ENCODE measurements around the gene CACNA1C. TPM values are rescaled to one million over a fixed set of nuclear protein-coding genes. Genes with fewer than 3 reads are reported as not detected.

The CACNA1C gene
- total RNA-seq, 1 donor from 2014 or later = 7.3 TPM

- no peaks in the 10 kb centered on the region for H3K9me3 ChIP-seq (ENCODE audit: control insufficient read depth in 3 of 3, low read length in 3 of 3)
- H3K36me3 ChIP-seq (ENCODE audit: control insufficient read depth in 3 of 3, insufficient read depth in 3 of 3, low read length in 3 of 3) = no peaks in the 10 kb centered on the region
- peaks cover 13 to 29% (median 19%) of the 10 kb centered on the region in 3 donors for H3K4me1 ChIP-seq (ENCODE audit: control insufficient read depth in 3 of 3, insufficient read depth in 3 of 3, low read length in 3 of 3)
- H3K27ac ChIP-seq (ENCODE audit: low read depth, low read length) = no peak overlapping the region
- no peak overlapping the region for H3K4me3 ChIP-seq (ENCODE audit: low read length in 3 of 3)
- H3K27me3 ChIP-seq (ENCODE audit: control insufficient read depth in 3 of 3, insufficient read depth in 3 of 3, low read length in 3 of 3) = peaks cover 11 to 22% (median 17%) of the 10 kb centered on the region in 3 donors
- no peak overlapping the region for H3K9ac ChIP-seq (ENCODE audit: low read depth in 1 of 3, low read length in 3 of 3)
Observed at GRCh38 chr12:2492236-2492635, 439.4 kb downstream of the CACNA1C start.

GRCh38 chr12:2493086-2493485, 440.3 kb downstream of the CACNA1C start:
- Histone ChIP-seq H3K9me3 (ENCODE audit: control insufficient read depth in 3 of 3, low read length in 3 of 3) (no peaks in the 10 kb centered on the region), H3K27ac (ENCODE audit: low read depth, low read length) (no peak overlapping the region), H3K4me3 (ENCODE audit: low read length in 3 of 3) (no peak overlapping the region), H3K9ac (ENCODE audit: low read depth in 1 of 3, low read length in 3 of 3) (no peak overlapping the region), H3K4me1 (ENCODE audit: control insufficient read depth in 3 of 3, insufficient read depth in 3 of 3, low read length in 3 of 3) (peaks cover 13 to 31% (median 19%) of the 10 kb centered on the region in 3 donors), H3K36me3 (ENCODE audit: control insufficient read depth in 3 of 3, insufficient read depth in 3 of 3, low read length in 3 of 3) (no peaks in the 10 kb centered on the region), H3K27me3 (ENCODE audit: control insufficient read depth in 3 of 3, insufficient read depth in 3 of 3, low read length in 3 of 3) (peaks cover 11 to 22% (median 16%) of the 10 kb centered on the region in 3 donors)

- Histone ChIP-seq H3K4me3 (ENCODE audit: low read length in 3 of 3) (peak overlapping the region in 1 of 3 donors; percentile 19), H3K36me3 (ENCODE audit: control insufficient read depth in 3 of 3, insufficient read depth in 3 of 3, low read length in 3 of 3) (no peaks in the 10 kb centered on the region), H3K9ac (ENCODE audit: low read depth in 1 of 3, low read length in 3 of 3) (no peak overlapping the region), H3K9me3 (ENCODE audit: control insufficient read depth in 3 of 3, low read length in 3 of 3) (no peaks in the 10 kb centered on the region), H3K27me3 (ENCODE audit: control insufficient read depth in 3 of 3, insufficient read depth in 3 of 3, low read length in 3 of 3) (peaks cover 7 to 19% (median 16%) of the 10 kb centered on the region in 3 donors), H3K27ac (ENCODE audit: low read depth, low read length) (peak overlapping the region; percentile 67), H3K4me1 (ENCODE audit: control insufficient read depth in 3 of 3, insufficient read depth in 3 of 3, low read length in 3 of 3) (peaks cover 13 to 31% (median 19%) of the 10 kb centered on the region in 3 donors)
Observed at GRCh38 chr12:2494486-2495192, 441.9 kb downstream of the CACNA1C start.

- no peak overlapping the region for H3K4me3 ChIP-seq (ENCODE audit: low read length in 3 of 3)
- H3K36me3 ChIP-seq (ENCODE audit: control insufficient read depth in 3 of 3, insufficient read depth in 3 of 3, low read length in 3 of 3) = no peaks in the 10 kb centered on the region
- peak overlapping the region; percentile 67 for H3K27ac ChIP-seq (ENCODE audit: low read depth, low read length)
- peaks cover 13 to 31% (median 19%) of the 10 kb centered on the region in 3 donors for H3K4me1 ChIP-seq (ENCODE audit: control insufficient read depth in 3 of 3, insufficient read depth in 3 of 3, low read length in 3 of 3)
- H3K9ac ChIP-seq (ENCODE audit: low read depth in 1 of 3, low read length in 3 of 3) = no peak overlapping the region
- peaks cover 7 to 17% (median 16%) of the 10 kb centered on the region in 3 donors for H3K27me3 ChIP-seq (ENCODE audit: control insufficient read depth in 3 of 3, insufficient read depth in 3 of 3, low read length in 3 of 3)
- no peaks in the 10 kb centered on the region for H3K9me3 ChIP-seq (ENCODE audit: control insufficient read depth in 3 of 3, low read length in 3 of 3)
Observed at GRCh38 chr12:2495417-2496112, 442.8 kb downstream of the CACNA1C start.

GRCh38 chr12:2498964-2499500, 446.2 kb downstream of the CACNA1C start:
- H3K4me3 ChIP-seq (ENCODE audit: low read length in 3 of 3) = no peak overlapping the region
- H3K9ac ChIP-seq (ENCODE audit: low read depth in 1 of 3, low read length in 3 of 3) = no peak overlapping the region
- peaks cover 14 to 35% (median 26%) of the 10 kb centered on the region in 3 donors for H3K4me1 ChIP-seq (ENCODE audit: control insufficient read depth in 3 of 3, insufficient read depth in 3 of 3, low read length in 3 of 3)
- no peaks in the 10 kb centered on the region for H3K36me3 ChIP-seq (ENCODE audit: control insufficient read depth in 3 of 3, insufficient read depth in 3 of 3, low read length in 3 of 3)
- no peaks in the 10 kb centered on the region for H3K9me3 ChIP-seq (ENCODE audit: control insufficient read depth in 3 of 3, low read length in 3 of 3)
- no peak overlapping the region for H3K27ac ChIP-seq (ENCODE audit: low read depth, low read length)
- H3K27me3 ChIP-seq (ENCODE audit: control insufficient read depth in 3 of 3, insufficient read depth in 3 of 3, low read length in 3 of 3) = peaks cover 0 to 12% (median 2%) of the 10 kb centered on the region in 3 donors

GRCh38 chr12:2501464-2502191, 448.8 kb downstream of the CACNA1C start:
- Histone ChIP-seq H3K27ac (ENCODE audit: low read depth, low read length) (no peak overlapping the region), H3K4me3 (ENCODE audit: low read length in 3 of 3) (no peak overlapping the region), H3K36me3 (ENCODE audit: control insufficient read depth in 3 of 3, insufficient read depth in 3 of 3, low read length in 3 of 3) (no peaks in the 10 kb centered on the region), H3K27me3 (ENCODE audit: control insufficient read depth in 3 of 3, insufficient read depth in 3 of 3, low read length in 3 of 3) (peaks cover 0 to 10% (median 2%) of the 10 kb centered on the region in 3 donors), H3K9me3 (ENCODE audit: control insufficient read depth in 3 of 3, low read length in 3 of 3) (no peaks in the 10 kb centered on the region), H3K9ac (ENCODE audit: low read depth in 1 of 3, low read length in 3 of 3) (no peak overlapping the region), H3K4me1 (ENCODE audit: control insufficient read depth in 3 of 3, insufficient read depth in 3 of 3, low read length in 3 of 3) (peaks cover 4 to 16% (median 13%) of the 10 kb centered on the region in 3 donors)

- no peaks in the 10 kb centered on the region for H3K9me3 ChIP-seq (ENCODE audit: control insufficient read depth in 3 of 3, low read length in 3 of 3)
- H3K36me3 ChIP-seq (ENCODE audit: control insufficient read depth in 3 of 3, insufficient read depth in 3 of 3, low read length in 3 of 3) = no peaks in the 10 kb centered on the region
- peaks cover 0 to 10% (median 6%) of the 10 kb centered on the region in 3 donors for H3K27me3 ChIP-seq (ENCODE audit: control insufficient read depth in 3 of 3, insufficient read depth in 3 of 3, low read length in 3 of 3)
- no peak overlapping the region for H3K9ac ChIP-seq (ENCODE audit: low read depth in 1 of 3, low read length in 3 of 3)
- no peak overlapping the region for H3K27ac ChIP-seq (ENCODE audit: low read depth, low read length)
- peaks cover 0 to 13% (median 12%) of the 10 kb centered on the region in 3 donors for H3K4me1 ChIP-seq (ENCODE audit: control insufficient read depth in 3 of 3, insufficient read depth in 3 of 3, low read length in 3 of 3)
- H3K4me3 ChIP-seq (ENCODE audit: low read length in 3 of 3) = no peak overlapping the region
Observed at GRCh38 chr12:2503036-2503435, 450.2 kb downstream of the CACNA1C start.

GRCh38 chr12:2503762-2504161, 451.0 kb downstream of the CACNA1C start:
- Histone ChIP-seq H3K9ac (ENCODE audit: low read depth in 1 of 3, low read length in 3 of 3) (no peak overlapping the region), H3K27me3 (ENCODE audit: control insufficient read depth in 3 of 3, insufficient read depth in 3 of 3, low read length in 3 of 3) (peaks cover 0 to 7% (median 6%) of the 10 kb centered on the region in 3 donors), H3K36me3 (ENCODE audit: control insufficient read depth in 3 of 3, insufficient read depth in 3 of 3, low read length in 3 of 3) (no peaks in the 10 kb centered on the region), H3K9me3 (ENCODE audit: control insufficient read depth in 3 of 3, low read length in 3 of 3) (no peaks in the 10 kb centered on the region), H3K4me1 (ENCODE audit: control insufficient read depth in 3 of 3, insufficient read depth in 3 of 3, low read length in 3 of 3) (peaks cover 0 to 13% (median 12%) of the 10 kb centered on the region in 3 donors), H3K27ac (ENCODE audit: low read depth, low read length) (no peak overlapping the region), H3K4me3 (ENCODE audit: low read length in 3 of 3) (no peak overlapping the region)

- Histone ChIP-seq H3K27me3 (ENCODE audit: control insufficient read depth in 3 of 3, insufficient read depth in 3 of 3, low read length in 3 of 3) (peaks cover 0 to 7% (median 6%) of the 10 kb centered on the region in 3 donors), H3K4me3 (ENCODE audit: low read length in 3 of 3) (no peak overlapping the region), H3K4me1 (ENCODE audit: control insufficient read depth in 3 of 3, insufficient read depth in 3 of 3, low read length in 3 of 3) (peaks cover 0 to 13% (median 12%) of the 10 kb centered on the region in 3 donors), H3K27ac (ENCODE audit: low read depth, low read length) (no peak overlapping the region), H3K9ac (ENCODE audit: low read depth in 1 of 3, low read length in 3 of 3) (no peak overlapping the region), H3K36me3 (ENCODE audit: control insufficient read depth in 3 of 3, insufficient read depth in 3 of 3, low read length in 3 of 3) (no peaks in the 10 kb centered on the region), H3K9me3 (ENCODE audit: control insufficient read depth in 3 of 3, low read length in 3 of 3) (no peaks in the 10 kb centered on the region)
Observed at GRCh38 chr12:2504577-2504976, 451.8 kb downstream of the CACNA1C start.

Measured in skeletal muscle tissue (tissue), 4 donors.